Inflammatory macrophage (primary cell): ENCODE results near the gene CLUH.
"Not testable (repeated sequence)": the region's sequence is repeated elsewhere in the genome, so short reads cannot be mapped to it uniquely, and the experiment has no call there.

Source experiments
- DNase-seq, 2 donors: peaks; one replicate each; pipeline ENCODE4 v3.0.0-alpha.2; 2020 to 2022

The CLUH gene

GRCh38 chr17:2701161-2701995 is 10.2 kb downstream of the CLUH start:
- no peak for DNase-seq

GRCh38 chr17:2700491-2701141 is 10.9 kb downstream of the CLUH start:
- no peak for DNase-seq

DNA sequence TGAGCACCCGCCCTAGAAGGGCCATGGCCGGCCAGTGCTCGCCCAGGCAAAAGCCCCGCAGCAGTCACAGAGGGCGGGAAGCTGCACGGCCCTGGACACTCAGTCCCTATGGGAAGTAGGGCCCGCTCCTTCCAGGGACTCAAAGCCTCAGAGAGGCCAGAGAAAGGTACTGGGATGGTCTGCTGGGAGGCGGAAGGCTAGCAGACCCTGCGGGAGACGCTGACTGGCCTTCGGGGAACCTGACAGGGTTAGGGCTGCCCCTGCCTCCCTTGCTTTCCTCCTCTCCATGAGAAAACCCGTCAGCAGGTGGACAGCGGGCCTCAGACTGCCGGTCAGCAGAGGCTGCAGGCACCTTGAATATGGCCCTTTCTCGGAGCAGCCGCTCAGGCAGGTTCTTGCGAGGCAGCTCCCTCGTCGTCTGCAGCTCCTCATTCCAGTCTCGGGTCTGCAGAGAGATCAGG is 11.5 kb downstream of the CLUH start:
- DNase-seq, result no peak

DNA sequence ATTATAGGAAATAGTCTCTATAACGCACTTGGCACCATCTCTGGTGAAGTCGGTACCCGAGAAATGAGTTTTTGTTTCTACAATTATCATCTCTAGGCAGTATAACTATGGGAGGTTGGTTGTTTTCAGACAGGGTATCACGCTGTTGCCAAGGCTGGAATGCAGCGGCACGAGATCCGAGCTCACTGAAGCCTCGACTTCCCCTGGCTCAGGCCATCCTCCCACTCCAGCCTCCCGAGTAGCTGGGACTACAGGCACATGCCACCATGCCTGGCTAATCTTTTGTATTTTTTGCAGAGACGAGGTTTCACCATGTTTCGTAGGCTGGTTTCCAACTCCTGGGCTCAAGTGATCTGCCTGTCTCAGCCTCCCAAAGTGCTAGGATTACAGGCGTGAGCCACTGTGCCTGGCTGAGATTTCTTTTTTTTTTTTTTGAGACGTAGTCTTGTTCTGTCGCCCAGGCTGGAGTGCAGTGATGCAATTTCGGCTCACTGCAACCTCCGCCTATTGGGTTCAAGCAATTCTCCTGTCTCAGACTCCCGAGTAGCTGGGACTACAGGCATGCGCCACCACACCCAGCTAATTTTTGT is 12.3 kb downstream of the CLUH start:
- not testable (repeated sequence) for DNase-seq

DNA sequence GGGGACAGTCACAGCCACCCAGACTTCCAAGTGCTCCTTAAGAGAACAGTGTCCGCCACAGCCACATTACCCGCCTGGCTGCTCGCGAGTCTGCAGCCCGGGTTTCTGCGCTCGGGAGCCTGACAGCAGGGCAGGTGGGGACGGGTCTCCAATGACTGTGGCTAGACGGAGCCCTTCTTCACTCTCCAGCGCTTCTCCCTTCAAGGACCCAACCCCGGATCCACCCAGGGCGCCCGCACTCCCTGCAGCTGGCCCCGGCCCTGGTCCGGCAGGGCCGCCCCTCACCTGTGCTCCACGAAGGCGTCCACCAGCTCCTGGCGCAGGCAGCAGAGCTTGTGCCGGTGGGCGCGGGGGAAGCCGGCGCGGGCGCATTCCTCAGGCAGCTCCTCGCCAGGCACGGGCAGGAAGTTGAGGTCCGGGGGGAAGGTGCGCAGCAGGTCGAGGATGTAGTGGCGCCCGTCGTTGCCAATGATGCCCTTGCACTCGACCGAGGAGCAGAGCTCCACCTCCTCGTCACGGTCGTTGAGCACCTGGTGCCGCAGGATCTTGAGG is 13.9 kb downstream of the CLUH start:
- no peak for DNase-seq

DNA sequence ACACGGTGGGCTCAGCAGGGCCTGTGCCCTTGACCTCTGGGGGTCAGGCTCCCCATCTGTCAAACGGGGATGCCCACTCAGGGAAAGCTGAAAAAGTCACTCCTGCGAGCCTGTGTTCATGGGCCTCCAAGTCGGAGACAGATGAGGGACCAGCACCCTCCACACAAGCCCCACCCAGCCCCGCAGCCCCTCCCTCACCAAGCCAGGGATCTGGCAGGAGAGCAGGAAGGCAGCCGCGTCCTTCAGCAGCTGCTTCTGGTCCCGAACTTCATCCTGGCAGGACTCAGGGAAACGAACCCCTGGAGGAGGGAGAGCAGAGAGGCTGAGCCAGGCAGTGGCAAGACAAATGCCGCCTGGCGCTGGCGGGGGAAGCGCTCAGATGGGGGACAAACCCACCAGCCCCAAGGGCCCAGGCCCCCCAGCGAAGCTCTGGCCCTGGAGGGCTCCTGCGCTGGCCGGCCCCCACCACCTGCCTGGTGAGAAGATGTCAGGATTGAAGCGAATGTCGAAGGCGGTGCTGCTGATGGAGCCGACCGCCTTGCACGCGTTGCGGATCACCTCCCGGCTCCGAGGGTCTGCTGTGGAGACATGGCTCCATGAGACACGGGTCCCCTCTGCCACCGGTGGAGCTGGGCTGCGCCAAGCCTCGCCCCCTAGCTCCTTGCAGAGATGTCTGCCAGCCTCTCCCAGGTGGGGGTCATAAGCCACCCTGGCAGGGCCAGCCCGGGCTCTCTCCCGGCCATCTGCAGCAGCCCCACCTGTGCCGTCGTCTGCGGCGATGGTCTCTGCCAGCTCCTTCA is 15.4 kb downstream of the CLUH start:
- DNase-seq, result no peak

DNA sequence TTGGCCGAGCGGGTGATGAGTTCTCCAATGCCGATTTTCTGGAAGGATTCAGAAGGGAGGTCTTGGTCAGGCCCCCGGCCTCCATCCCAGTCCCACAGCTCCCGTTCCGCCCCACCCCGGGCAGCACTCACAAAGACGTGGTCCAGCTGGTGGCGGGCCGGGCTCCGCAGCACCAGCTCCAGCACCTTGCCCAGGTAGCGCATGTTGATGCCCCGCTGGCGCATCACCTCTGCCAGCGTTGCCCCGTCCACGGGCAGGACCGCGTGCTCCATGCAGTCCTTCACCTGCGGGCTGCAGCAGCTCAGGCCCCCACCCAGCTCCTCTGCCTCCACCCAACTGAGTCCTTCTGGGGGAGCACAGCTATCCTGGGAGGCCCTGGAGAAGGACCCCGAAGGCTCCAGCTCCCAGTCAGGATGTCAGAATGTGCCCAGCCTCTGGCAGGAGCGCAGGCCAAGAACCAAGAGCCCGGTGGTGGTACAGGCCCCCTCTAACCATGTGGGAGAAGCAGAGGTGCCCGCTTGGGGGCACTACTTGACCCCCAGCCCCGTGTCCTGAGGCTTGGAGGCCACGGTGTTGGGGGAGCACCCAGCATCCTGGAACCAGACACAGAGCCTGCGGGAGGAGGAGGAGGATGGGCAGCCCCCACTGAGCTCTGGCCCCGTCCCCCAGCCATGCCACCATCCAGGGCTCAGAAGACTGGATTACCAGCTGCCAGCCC is 16.2 kb downstream of the CLUH start:
- no peak for DNase-seq

GRCh38 chr17:2694381-2695242 is 17.0 kb downstream of the CLUH start:
- no peak for DNase-seq

GRCh38 chr17:2693561-2694380 is 17.8 kb downstream of the CLUH start:
- no peak for DNase-seq

DNA sequence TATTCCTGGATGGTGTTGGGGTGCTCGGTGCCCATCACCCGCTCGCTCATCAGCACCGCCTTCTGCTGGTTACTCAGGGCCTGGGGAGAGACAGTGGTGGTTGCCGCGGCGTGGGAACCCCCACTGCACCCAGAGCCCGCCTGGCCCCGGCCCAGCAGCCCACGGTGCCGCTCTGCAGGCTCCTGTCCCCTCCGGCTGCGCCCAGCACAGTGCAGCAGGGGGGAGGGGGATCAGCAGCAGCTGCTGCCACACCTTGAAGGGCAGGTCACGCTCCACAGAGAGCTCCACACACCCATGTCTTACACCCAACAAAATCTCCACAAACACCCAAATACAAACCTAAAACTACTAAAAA is 18.8 kb downstream of the CLUH start:
- no peak for DNase-seq

GRCh38 chr17:2691965-2692780 is 19.4 kb downstream of the CLUH start:
- no peak for DNase-seq

DNA sequence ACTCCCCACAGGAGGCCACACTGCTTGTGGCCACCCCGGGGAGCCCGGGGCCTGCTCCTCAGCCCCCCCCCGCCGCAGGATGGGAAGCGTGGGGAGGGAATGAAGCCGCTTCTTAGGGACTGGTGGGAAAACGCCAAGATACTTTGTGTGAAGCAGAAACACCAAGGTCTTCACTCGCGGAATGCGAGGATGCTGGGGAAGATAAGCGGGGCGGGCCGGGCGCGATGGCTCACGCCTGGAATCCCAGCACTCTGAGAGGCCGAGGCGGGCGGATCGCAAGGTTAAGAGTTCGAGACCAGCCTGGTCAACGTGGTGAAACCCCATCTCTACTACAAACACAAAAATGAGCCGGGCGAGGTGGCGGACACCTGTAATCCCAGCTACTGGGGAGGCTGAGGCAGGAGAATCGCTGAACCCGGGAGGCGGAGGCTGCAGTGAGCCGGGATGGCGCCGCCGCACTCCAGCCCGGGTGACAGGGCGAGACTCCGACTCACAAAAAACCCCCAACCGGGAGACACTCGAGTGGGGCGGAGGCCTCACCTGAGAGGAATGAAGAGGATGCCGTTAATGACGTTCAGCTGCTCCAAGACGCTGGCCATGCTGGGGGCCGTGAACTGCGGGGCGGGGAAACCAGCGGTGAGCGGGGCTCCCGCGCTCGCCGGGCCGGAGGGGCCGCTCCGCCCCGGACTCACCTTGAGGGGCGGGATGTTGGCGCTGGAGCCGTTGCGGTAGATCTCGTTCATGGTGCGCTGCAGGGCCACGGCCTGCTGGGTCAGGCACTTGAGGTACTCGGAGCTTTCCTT is 20.3 kb downstream of the CLUH start:
- DNase-seq, result no peak

GRCh38 chr17:2690165-2691068 is 21.1 kb downstream of the CLUH start:
- no peak for DNase-seq

DNA sequence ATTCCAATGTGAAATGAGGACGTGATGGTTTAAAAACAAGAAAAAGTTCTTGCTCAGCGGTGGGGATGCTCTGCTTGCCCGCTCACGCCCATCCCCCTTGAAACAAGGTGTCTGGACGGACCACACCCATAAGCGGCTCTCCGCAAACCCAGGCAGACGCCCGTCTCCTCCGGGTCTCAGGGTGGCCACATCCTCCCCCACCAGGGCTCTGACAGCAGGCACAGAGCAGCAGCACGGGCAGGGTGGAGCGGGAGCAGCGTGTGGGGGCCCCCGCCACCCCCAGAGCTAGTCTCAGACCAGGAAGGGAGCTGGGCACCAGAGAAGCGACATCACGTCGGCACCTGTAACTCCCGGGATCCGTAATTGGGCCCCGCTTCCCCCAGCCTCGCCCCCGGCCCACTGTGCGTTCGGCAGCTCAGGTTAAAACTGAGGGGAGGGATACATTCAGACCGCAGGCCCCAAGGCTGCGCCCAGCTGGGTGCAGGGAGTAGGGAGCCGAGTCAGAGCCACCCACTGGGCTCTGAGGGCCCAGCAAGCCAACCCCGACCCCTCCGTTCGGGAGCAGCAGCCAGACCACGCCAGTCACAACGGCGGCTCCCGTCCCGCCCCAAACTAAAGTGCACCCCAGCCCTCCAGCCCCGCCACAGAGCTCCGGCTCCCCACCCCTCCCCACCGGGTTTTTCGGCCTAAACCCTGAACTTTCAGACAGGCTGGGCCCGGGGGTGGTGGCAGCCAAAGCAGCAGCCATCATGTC is 22.0 kb downstream of the CLUH start:
- DNase-seq, result no peak

DNA sequence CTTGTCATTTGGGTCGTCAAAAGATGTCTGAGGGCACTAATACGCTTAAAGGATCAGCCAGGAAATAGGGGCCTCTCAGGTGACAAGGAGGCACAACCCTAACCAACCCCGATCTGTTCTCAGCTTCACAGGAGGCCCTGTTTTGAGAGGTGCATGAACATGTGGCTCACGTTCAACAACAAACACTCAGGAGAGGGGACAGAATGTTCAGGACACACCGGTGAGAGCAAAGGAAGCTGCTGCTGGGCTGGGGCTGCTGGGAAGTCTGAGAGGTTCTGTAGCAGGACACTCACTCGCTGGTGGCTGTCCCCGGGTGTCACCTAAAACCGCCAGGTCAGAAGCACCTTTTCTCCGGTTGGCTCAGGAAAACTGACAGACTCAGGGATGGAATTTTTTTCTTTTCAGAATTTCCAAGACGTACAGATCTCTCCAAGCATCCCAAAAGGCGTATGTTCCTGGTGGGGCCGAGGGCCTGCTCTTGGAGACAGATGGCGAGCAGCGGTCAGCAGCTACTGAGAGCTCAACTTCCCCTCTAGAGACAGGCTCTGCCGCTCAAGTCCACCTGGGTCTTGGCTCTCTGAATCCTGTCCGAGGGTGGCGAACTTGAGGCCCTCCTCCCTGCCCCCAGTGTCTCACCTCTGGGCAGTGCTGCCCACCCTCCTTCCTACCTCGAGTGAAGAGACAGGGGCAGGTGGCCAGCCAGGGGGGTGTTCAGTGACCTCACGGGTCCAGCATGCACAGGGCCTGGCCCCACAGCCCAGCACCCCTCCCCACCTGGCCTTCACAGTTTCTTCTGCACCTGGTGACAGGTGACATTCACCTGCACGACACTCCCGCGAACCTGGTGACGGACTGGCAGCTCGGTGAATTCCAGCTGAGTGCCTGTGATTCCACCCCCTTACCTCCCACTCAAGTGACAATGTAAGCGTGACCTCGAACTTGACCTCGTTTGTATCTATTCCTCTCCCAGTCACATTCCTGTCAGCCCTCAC is 22.9 kb downstream of the CLUH start:
- DNase-seq, result no peak
